ENCODE measurements around the gene DOCK3. TPM values are rescaled to one million over a fixed set of nuclear protein-coding genes. Genes with fewer than 3 reads are reported as not detected.

Gene DOCK3
- total and polyA plus RNA-seq, 4 donors = 0.01 to 0.08 (median 0.06) TPM; not detected in 1

- Histone ChIP-seq H3K4me1 (ENCODE audit: control insufficient read depth in 4 of 4, insufficient read depth in 4 of 4, low read length in 3 of 4) (no peaks in the 10 kb centered on the region), H3K36me3 (ENCODE audit: control insufficient read depth in 4 of 4, insufficient read depth in 3 of 4, low read depth in 1 of 4, low read length in 3 of 4) (no peaks in the 10 kb centered on the region), H3K27ac (ENCODE audit: low read depth in 1 of 2, low read length in 2 of 2) (no peak overlapping the region), H3K4me3 (ENCODE audit: low read depth in 1 of 3, low read length in 3 of 3) (no peak overlapping the region), H3K27me3 (ENCODE audit: control insufficient read depth in 4 of 4, insufficient read depth in 4 of 4, low read length in 3 of 4) (no peaks in the 10 kb centered on the region), H3K9ac (ENCODE audit: low read depth in 1 of 2, low read length in 2 of 2) (no peak overlapping the region), H3K9me3 (ENCODE audit: control insufficient read depth in 4 of 4, low read length in 3 of 4) (no peaks in the 10 kb centered on the region)
- no peak for TF ChIP-seq GABPA (IDR thresholded peaks at IDR 0.05 in 1 of 2, conservative IDR thresholded peaks at IDR 0.05 in 1 of 2)
- no peak for TF ChIP-seq FOXA1 (IDR thresholded peaks at IDR 0.05)
- no peak for TF ChIP-seq CTCF (IDR thresholded peaks at IDR 0.05; ENCODE audit: low read depth, low read length, missing input control)
- TF ChIP-seq ATF3 (IDR thresholded peaks at IDR 0.05) = no peak
- no peak for TF ChIP-seq HNF4A (conservative IDR thresholded peaks at IDR 0.05)
- no peak for TF ChIP-seq HNF4G (IDR thresholded peaks at IDR 0.05)
- no peak for TF ChIP-seq SP1 (IDR thresholded peaks at IDR 0.05)
- no peak for TF ChIP-seq MAX (IDR thresholded peaks at IDR 0.05)
- no peak for TF ChIP-seq TAF1 (conservative IDR thresholded peaks at IDR 0.05)
- no peak for TF ChIP-seq JUND (IDR thresholded peaks at IDR 0.05)
- no peak for TF ChIP-seq EGR1 (IDR thresholded peaks at IDR 0.05; ENCODE audit: low read depth in 2 of 2)
- no peak for TF ChIP-seq YY1 (IDR thresholded peaks at IDR 0.05)
- TF ChIP-seq FOXA2 (IDR thresholded peaks at IDR 0.05) = no peak
- TF ChIP-seq RAD21 (IDR thresholded peaks at IDR 0.05) = no peak
- TF ChIP-seq RXRA (IDR thresholded peaks at IDR 0.05) = no peak
- 77% methylated on average over 5 of the region's 5 CpGs for WGBS
- DNase-seq (ENCODE audit: low spot score) = no peak
Observed at GRCh38 chr3:50632450-50632849, 42.3 kb upstream of the DOCK3 start.

- no peak overlapping the region for H3K4me3 ChIP-seq (ENCODE audit: low read depth in 1 of 3, low read length in 3 of 3)
- H3K36me3 ChIP-seq (ENCODE audit: control insufficient read depth in 4 of 4, insufficient read depth in 3 of 4, low read depth in 1 of 4, low read length in 3 of 4) = no peaks in the 10 kb centered on the region
- no peaks in the 10 kb centered on the region for H3K4me1 ChIP-seq (ENCODE audit: control insufficient read depth in 4 of 4, insufficient read depth in 4 of 4, low read length in 3 of 4)
- DNase-seq (ENCODE audit: low spot score) = no peak
- TF ChIP-seq GABPA (IDR thresholded peaks at IDR 0.05 in 1 of 2, conservative IDR thresholded peaks at IDR 0.05 in 1 of 2) (no peak), RAD21 (IDR thresholded peaks at IDR 0.05) (no peak), JUND (IDR thresholded peaks at IDR 0.05) (no peak), ZBTB33 (IDR thresholded peaks at IDR 0.05) (no peak), HNF4A (conservative IDR thresholded peaks at IDR 0.05) (no peak)
- no peaks in the 10 kb centered on the region for H3K27me3 ChIP-seq (ENCODE audit: control insufficient read depth in 4 of 4, insufficient read depth in 4 of 4, low read length in 3 of 4)
- WGBS = 85% methylated on average over 5 of the region's 5 CpGs
- H3K9ac ChIP-seq (ENCODE audit: low read depth in 1 of 2, low read length in 2 of 2) = no peak overlapping the region
- H3K27ac ChIP-seq (ENCODE audit: low read depth in 1 of 2, low read length in 2 of 2) = no peak overlapping the region
- no peaks in the 10 kb centered on the region for H3K9me3 ChIP-seq (ENCODE audit: control insufficient read depth in 4 of 4, low read length in 3 of 4)
Observed at GRCh38 chr3:50633230-50633790, 41.4 kb upstream of the DOCK3 start.

Measured in liver (tissue), 9 donors.